Keratinocyte (primary cell): ENCODE data around the gene PPM1H. TPM values are rescaled to one million over a fixed set of nuclear protein-coding genes. Genes with fewer than 3 reads are reported as not detected.

Source experiments
- DNase-seq: peaks from one replicate; pipeline ENCODE4 v3.0.0-alpha.2; 2011; ENCODE audit warnings: low read depth, missing footprints, low spot score
- FAIRE-seq: peaks from 2 replicates; lab custom pipeline; 2011; peaks lifted over from hg19 to GRCh38; lab: Jason Lieb, UNC
- H2AFZ ChIP-seq: 2 replicates; pipeline ENCODE4 v1.6.0; 2012; ENCODE audit warnings: low read length, control low read depth, inconsistent platforms; ENCODE audit not compliant: control insufficient read depth
- H3K27ac ChIP-seq: 2 replicates; pipeline ENCODE4 v1.5.1; 2011; ENCODE audit warnings: low read length; ENCODE audit not compliant: control insufficient read depth, insufficient read depth
- H3K27me3 ChIP-seq: 3 replicates; pipeline ENCODE4 v1.6.0; 2011; ENCODE audit warnings: low read length; ENCODE audit not compliant: control insufficient read depth, insufficient read depth; ENCODE audit errors: extremely low read depth
- H3K36me3 ChIP-seq, 2 experiments: 2 replicates in 1 of 2; 3 replicates in 1 of 2; pipeline ENCODE4 v1.5.1; 2011; ENCODE audit warnings: low read length in 2 of 2, mild to moderate bottlenecking in 1 of 2; ENCODE audit not compliant: control insufficient read depth in 2 of 2, insufficient read depth in 2 of 2; ENCODE audit errors: extremely low read depth in 1 of 2
- H3K4me1 ChIP-seq: 3 replicates; pipeline ENCODE4 v1.5.1; 2011; ENCODE audit warnings: low read length; ENCODE audit not compliant: control insufficient read depth, insufficient read depth; ENCODE audit errors: extremely low read depth
- H3K4me2 ChIP-seq: 3 replicates; pipeline ENCODE4 v1.6.0; 2011; ENCODE audit warnings: low read depth, low read length; ENCODE audit not compliant: control insufficient read depth, insufficient read depth; ENCODE audit errors: extremely low read depth
- H3K4me3 ChIP-seq, 3 experiments: fragments of 200-600 bp in 1 of 3; sonication (generic) in 1 of 3; 2 replicates in 2 of 3; 3 replicates in 1 of 3; pipeline ENCODE4 v1.5.1; 2011 to 2016; ENCODE audit warnings: low read length in 3 of 3, mild to moderate bottlenecking in 3 of 3, control low read depth in 2 of 3, inconsistent platforms in 1 of 3, low read depth in 1 of 3, mixed read lengths in 1 of 3, mixed run types in 1 of 3, moderate library complexity in 1 of 3; ENCODE audit not compliant: control insufficient read depth in 2 of 3, insufficient read depth in 2 of 3; ENCODE audit errors: extremely low read depth in 1 of 3
- H3K79me2 ChIP-seq: 2 replicates; pipeline ENCODE4 v1.6.0; 2012; ENCODE audit warnings: low read length; ENCODE audit not compliant: control insufficient read depth, insufficient read depth
- H3K9ac ChIP-seq: 3 replicates; pipeline ENCODE4 v1.6.0; 2011; ENCODE audit warnings: low read length; ENCODE audit not compliant: control insufficient read depth, insufficient read depth; ENCODE audit errors: extremely low read depth
- H3K9me1 ChIP-seq: 3 replicates; pipeline ENCODE4 v1.6.0; 2011; ENCODE audit warnings: low read length; ENCODE audit not compliant: control insufficient read depth, insufficient read depth; ENCODE audit errors: extremely low read depth
- H3K9me3 ChIP-seq: 2 replicates; pipeline ENCODE4 v1.5.1; 2012; ENCODE audit warnings: low read depth, low read length; ENCODE audit not compliant: control insufficient read depth
- H4K20me1 ChIP-seq: 3 replicates; pipeline ENCODE4 v1.6.0; 2011; ENCODE audit warnings: low read length; ENCODE audit not compliant: control insufficient read depth, insufficient read depth; ENCODE audit errors: extremely low read depth
- CTCF ChIP-seq, 3 experiments: IDR thresholded peaks in 1 of 3; conservative IDR thresholded peaks in 1 of 3; optimal IDR thresholded peaks in 1 of 3; 2 replicates in 2 of 3; 3 replicates in 1 of 3; pipeline versions ENCODE3 to v1.5.1; 2011; ENCODE audit warnings: low read length in 3 of 3, mild to moderate bottlenecking in 3 of 3, moderate library complexity in 2 of 3, control low read depth in 1 of 3, inconsistent platforms in 1 of 3; ENCODE audit not compliant: insufficient read depth in 2 of 3; ENCODE audit errors: extremely low read depth in 1 of 3
- EZH2 ChIP-seq: IDR thresholded peaks from one replicate; pipeline ENCODE4 v1.6.1; 2012; ENCODE audit warnings: inconsistent platforms, mild to moderate bottlenecking, low read length, moderate library complexity
- dilution Hi-C: fragments of 300-500 bp; cut with MboI; formaldehyde crosslinking; loops from one replicate; pipeline ENCODE4 v1.7.0; 2020; ENCODE audit warnings: low sequenced_read_pairs; ENCODE audit not compliant: extremely low pct_ligation_motif_present
- polyA plus RNA-seq, 5 experiments: library from polyadenylated mRNA; depleted of rRNA in 3 of 5; stranded (reverse) in 3 of 5; stranded (forward) in 1 of 5; unstranded in 1 of 5; fragments of >200 nt; gene quantifications; 1 replicate in 1 of 5; 2 replicates in 3 of 5; 3 replicates in 1 of 5; pipeline versions ENCODE4 v1.2.1 to v1.2.3, GENCODE V29; 2011 to 2012; ENCODE audit warnings: missing spikeins in 2 of 5, low read depth in 1 of 5, low replicate concordance in 1 of 5

Gene PPM1H
- polyA plus RNA-seq, 1 donor (not counting 4 experiments of a cell fraction or from before 2014, with no cell fraction given) = 0.09 TPM

- FAIRE-seq = no peak
- no peaks in the 10 kb centered on the region for H3K36me3 ChIP-seq
- dilution Hi-C loops = no loop called here
- H3K27me3 ChIP-seq = no peaks in the 10 kb centered on the region
- peaks cover 1% of the 10 kb centered on the region for H3K4me1 ChIP-seq
- no peak overlapping the region for H3K9ac ChIP-seq
- H2AFZ ChIP-seq = no peak overlapping the region
- H3K9me1 ChIP-seq = no peaks in the 10 kb centered on the region
- no peaks in the 10 kb centered on the region for H3K79me2 ChIP-seq
- no peaks in the 10 kb centered on the region for H4K20me1 ChIP-seq
- TF ChIP-seq CTCF (optimal IDR thresholded peaks at IDR 0.05 in 1 of 3, IDR thresholded peaks at IDR 0.05 in 1 of 3, conservative IDR thresholded peaks at IDR 0.05 in 1 of 3; ENCODE audit: extremely low read depth in 1 of 3, insufficient read depth in 2 of 3, low read length in 3 of 3) (no peak), EZH2 (no peak)
- no peak overlapping the region for H3K27ac ChIP-seq
- no peak overlapping the region for H3K4me3 ChIP-seq
- DNase-seq = no peak
- H3K4me2 ChIP-seq = no peak overlapping the region
- H3K9me3 ChIP-seq = no peaks in the 10 kb centered on the region
Measured at GRCh38 chr12:62714774-62715721, 219.9 kb downstream of the PPM1H start.

GRCh38 chr12:62714181-62714773 is 220.7 kb downstream of the PPM1H start:
- H3K27me3 ChIP-seq = no peaks in the 10 kb centered on the region
- H4K20me1 ChIP-seq = no peaks in the 10 kb centered on the region
- TF ChIP-seq EZH2 (no peak), CTCF (optimal IDR thresholded peaks at IDR 0.05 in 1 of 3, IDR thresholded peaks at IDR 0.05 in 1 of 3, conservative IDR thresholded peaks at IDR 0.05 in 1 of 3; ENCODE audit: extremely low read depth in 1 of 3, insufficient read depth in 2 of 3, low read length in 3 of 3) (no peak)
- no peaks in the 10 kb centered on the region for H3K9me1 ChIP-seq
- no peak for DNase-seq
- H3K9ac ChIP-seq = no peak overlapping the region
- no peak overlapping the region for H3K4me2 ChIP-seq
- no peaks in the 10 kb centered on the region for H3K79me2 ChIP-seq
- no peak overlapping the region for H3K27ac ChIP-seq
- H3K4me3 ChIP-seq = no peak overlapping the region
- dilution Hi-C loops = no loop called here
- no peaks in the 10 kb centered on the region for H3K36me3 ChIP-seq
- H3K4me1 ChIP-seq = peaks cover 3% of the 10 kb centered on the region
- no peak overlapping the region for H2AFZ ChIP-seq
- no peak for FAIRE-seq
- no peaks in the 10 kb centered on the region for H3K9me3 ChIP-seq
